ENCODE measurements around the gene ESYT2.
A peak's percentile ranks its signal among the peaks of the same experiment; 100 is the strongest.
"Not testable (repeated sequence)": the region's sequence is repeated elsewhere in the genome, so short reads cannot be mapped to it uniquely, and the experiment has no call there.

Gene ESYT2

DNA sequence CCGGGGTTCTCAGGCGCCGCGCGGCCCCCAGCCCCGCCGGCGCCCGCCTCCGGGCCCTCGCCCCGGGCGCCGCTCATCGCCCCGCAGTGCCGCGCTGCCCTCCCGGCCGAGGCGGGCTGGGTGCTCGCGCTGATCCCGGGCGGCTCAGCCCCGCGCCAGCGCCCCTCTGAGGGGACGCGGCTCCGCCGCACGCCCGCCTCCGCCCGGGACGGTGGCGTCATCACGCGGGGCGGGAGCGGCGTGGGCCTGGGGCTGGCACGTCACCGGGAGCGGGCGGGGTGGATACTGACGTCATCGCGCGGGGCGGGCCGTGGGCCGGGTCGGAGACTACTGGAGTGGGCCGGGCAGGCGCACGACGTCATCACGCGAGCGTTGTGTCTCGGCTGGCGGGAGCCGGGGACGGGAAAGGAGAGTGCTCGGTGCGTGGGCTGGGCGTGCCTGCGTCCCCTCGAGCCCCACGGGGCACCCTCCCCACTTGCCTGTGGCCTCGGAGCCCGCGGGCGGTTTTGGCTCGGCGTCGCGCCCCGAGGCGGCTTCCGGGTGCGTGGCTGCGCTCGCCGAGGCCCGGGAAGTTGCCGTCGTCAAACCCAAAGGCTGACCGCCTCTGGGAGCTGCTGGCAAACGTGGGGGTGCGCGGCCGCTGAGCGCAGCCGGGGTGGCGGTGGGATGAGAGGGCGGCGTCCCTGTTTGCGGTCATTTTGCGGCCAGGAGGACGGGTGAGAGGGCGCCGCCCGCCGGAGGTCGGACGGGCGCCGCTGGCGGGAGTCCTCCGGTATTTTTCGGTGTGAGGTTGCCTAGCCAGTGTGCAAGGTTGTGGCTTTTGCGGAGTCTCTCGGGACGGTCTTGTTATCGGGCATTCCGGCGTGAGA lies at the start of gene ESYT2:
ESYT2 (minus strand) TSS at position 168 of the 869 bp plus-strand sequence; CDS start at position 77, 91 bp downstream.
- peaks cover 9% of the 10 kb centered on the region for H3K27me3 Mint-ChIP-seq
- H3K9me3 Mint-ChIP-seq, result no peaks in the 10 kb centered on the region
- peaks cover 43% of the 10 kb centered on the region for H3K4me1 Mint-ChIP-seq
- DNase-seq, result peak; percentile 99
- peak within 1 kb of the TSS; percentile 95 for H3K27ac Mint-ChIP-seq
- CTCF ChIA-PET, result interaction anchor here (0.7 to 1.6 kb wide), 4 partner anchors 18 to 134 kb away, joined by 3 to 6 read pairs (median 4); no protein-coding TSS in a partner anchor
- H3K36me3 Mint-ChIP-seq, result peaks cover 18% of the 10 kb centered on the region
- H3K4me3 Mint-ChIP-seq, result peak within 1 kb of the TSS; percentile 96

DNA sequence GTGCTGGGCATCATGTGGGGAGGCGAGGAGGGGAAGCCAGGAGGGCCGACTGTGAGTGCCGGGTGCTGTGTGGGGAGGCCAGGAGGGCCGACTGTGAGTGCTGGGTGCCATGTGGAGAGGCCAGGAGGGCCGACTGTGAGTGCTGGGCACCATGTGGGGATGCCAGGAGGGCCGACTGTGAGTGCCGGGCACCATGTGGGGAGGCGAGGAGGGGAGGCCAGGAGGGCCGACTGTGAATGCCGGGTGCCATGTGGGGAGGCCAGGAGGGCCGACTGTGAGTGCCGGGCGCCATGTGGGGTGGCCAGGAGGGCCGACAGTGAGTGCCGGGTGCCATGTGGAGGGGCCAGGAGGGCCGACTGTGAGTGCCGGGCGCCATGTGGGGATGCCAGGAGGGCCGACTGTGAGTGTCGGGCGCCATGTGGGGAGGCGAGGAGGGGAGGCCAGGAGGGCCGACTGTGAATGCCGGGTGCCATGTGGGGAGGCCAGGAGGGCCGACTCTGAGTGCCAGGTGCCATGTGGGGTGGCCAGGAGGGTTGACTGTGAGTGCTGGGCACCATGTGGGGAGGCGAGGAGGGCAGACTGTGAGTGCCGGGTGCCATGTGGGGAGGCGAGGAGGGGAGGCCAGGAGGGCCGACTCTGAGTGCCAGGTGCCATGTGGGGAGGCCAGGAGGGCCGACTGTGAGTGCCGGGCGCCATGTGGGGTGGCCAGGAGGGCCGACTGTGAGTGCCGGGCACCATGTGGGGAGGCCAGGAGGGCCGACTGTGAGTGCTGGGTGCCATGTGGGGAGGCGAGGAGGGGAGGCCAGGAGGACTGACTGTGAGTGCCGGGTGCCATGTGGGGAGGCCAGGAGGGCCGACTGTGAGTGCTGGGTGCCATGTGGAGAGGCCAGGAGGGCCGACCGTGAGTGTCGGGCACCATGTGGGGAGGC lies 49.1 kb upstream of the ESYT2 start:
- DNase-seq, H3K4me1 Mint-ChIP-seq, H3K27me3 Mint-ChIP-seq, H3K4me3 Mint-ChIP-seq, CTCF ChIA-PET, H3K9me3 Mint-ChIP-seq, H3K27ac Mint-ChIP-seq: not testable (repeated sequence)
- H3K36me3 Mint-ChIP-seq, result peaks cover 55% of the 10 kb centered on the region

- CTCF ChIA-PET, result interaction anchor here (0.8 kb wide), 1 partner anchor 99 kb away, joined by 3 read pairs; no protein-coding TSS in a partner anchor
- Mint-ChIP-seq H3K27me3 (no peaks in the 10 kb centered on the region), H3K4me1 (no peaks in the 10 kb centered on the region), H3K27ac (no peak overlapping the region), H3K9me3 (no peaks in the 10 kb centered on the region), H3K4me3 (no peak overlapping the region), H3K36me3 (peaks cover 53% of the 10 kb centered on the region)
- no peak for DNase-seq
Observed at GRCh38 chr7:158876984-158877383, 47.7 kb upstream of the ESYT2 start.

DNA sequence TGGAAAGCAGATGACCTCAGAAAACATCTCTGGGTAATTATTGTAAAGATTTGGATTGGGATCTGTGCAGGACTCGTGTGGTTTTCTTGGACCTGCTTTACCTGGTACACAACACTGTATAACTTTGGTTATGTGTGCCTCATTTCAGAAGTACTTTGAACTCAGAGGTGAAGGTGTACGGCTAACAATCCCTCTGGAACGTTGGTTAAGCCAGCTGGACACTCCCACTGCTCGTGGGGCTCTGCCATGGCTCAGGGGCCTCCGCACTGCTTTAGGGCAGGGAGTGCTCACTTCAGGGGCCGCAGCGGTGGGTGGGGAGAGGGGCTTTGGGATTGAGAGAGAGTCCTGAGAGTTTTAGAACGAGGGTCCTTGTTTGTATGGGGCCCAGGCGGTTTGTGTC lies 40.6 kb upstream of the ESYT2 start:
- Mint-ChIP-seq H3K4me1 (peaks cover 32% of the 10 kb centered on the region), H3K4me3 (no peak overlapping the region), H3K27me3 (no peaks in the 10 kb centered on the region), H3K36me3 (peaks cover 23% of the 10 kb centered on the region), H3K9me3 (no peaks in the 10 kb centered on the region), H3K27ac (no peak overlapping the region)
- CTCF ChIA-PET, result no interaction called here
- DNase-seq, result no peak

- Mint-ChIP-seq H3K4me3 (no peak overlapping the region), H3K9me3 (no peaks in the 10 kb centered on the region), H3K27me3 (no peaks in the 10 kb centered on the region), H3K27ac (no peak overlapping the region), H3K4me1 (peaks cover 42% of the 10 kb centered on the region), H3K36me3 (peaks cover 26% of the 10 kb centered on the region)
- CTCF ChIA-PET, result no interaction called here
- DNase-seq, result no peak
Observed at GRCh38 chr7:158868764-158869410, 39.6 kb upstream of the ESYT2 start.

GRCh38 chr7:158867214-158867984 lies 38.1 kb upstream of the ESYT2 start:
- no peak for DNase-seq
- peaks cover 55% of the 10 kb centered on the region for H3K4me1 Mint-ChIP-seq
- CTCF ChIA-PET, result interaction anchor here (2.2 kb wide), 1 partner anchor 51 kb away, joined by 4 read pairs; no protein-coding TSS in a partner anchor
- no peaks in the 10 kb centered on the region for H3K9me3 Mint-ChIP-seq
- no peaks in the 10 kb centered on the region for H3K27me3 Mint-ChIP-seq
- no peak overlapping the region for H3K4me3 Mint-ChIP-seq
- H3K27ac Mint-ChIP-seq, result no peak overlapping the region
- peaks cover 32% of the 10 kb centered on the region for H3K36me3 Mint-ChIP-seq

- no peak for DNase-seq
- peak overlapping the region; percentile 81 for H3K27ac Mint-ChIP-seq
- peaks cover 59% of the 10 kb centered on the region for H3K4me1 Mint-ChIP-seq
- H3K4me3 Mint-ChIP-seq, result no peak overlapping the region
- no peaks in the 10 kb centered on the region for H3K9me3 Mint-ChIP-seq
- H3K27me3 Mint-ChIP-seq, result no peaks in the 10 kb centered on the region
- CTCF ChIA-PET, result interaction anchor here (2.2 kb wide), 1 partner anchor 49 kb away, joined by 4 read pairs; no protein-coding TSS in a partner anchor
- H3K36me3 Mint-ChIP-seq, result peaks cover 32% of the 10 kb centered on the region
Observed at GRCh38 chr7:158865977-158866376, 36.7 kb upstream of the ESYT2 start.

DNA sequence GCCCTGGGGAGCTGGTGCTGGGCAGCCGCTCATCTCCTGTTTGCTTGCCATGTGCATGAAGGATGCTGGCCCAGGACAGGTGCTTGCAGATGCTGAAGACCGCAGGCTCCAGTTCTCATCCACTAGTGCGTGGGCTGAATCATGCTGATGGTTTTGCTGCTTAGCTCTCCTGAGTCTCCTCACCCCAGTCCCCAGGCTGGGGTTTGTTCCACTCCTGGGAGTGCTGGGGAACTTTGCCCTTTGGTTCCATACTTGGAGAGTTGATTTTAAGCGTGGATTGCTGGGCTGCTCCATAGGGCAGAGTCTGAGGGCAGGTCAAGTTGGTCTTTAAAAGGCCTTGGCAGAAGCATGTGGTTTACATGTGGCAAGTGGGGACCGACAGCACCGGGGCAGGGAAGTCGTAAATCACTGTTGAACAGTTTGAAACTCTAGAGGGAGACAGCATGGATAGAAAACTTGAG lies 36.2 kb upstream of the ESYT2 start:
- peaks cover 28% of the 10 kb centered on the region for H3K36me3 Mint-ChIP-seq
- CTCF ChIA-PET, result interaction anchor here (1.0 kb wide), 1 partner anchor 112 kb away, joined by 3 read pairs; no protein-coding TSS in a partner anchor
- no peak overlapping the region for H3K4me3 Mint-ChIP-seq
- peaks cover 55% of the 10 kb centered on the region for H3K4me1 Mint-ChIP-seq
- no peaks in the 10 kb centered on the region for H3K9me3 Mint-ChIP-seq
- peak overlapping the region; percentile 81 for H3K27ac Mint-ChIP-seq
- H3K27me3 Mint-ChIP-seq, result no peaks in the 10 kb centered on the region
- DNase-seq, result no peak

DNA sequence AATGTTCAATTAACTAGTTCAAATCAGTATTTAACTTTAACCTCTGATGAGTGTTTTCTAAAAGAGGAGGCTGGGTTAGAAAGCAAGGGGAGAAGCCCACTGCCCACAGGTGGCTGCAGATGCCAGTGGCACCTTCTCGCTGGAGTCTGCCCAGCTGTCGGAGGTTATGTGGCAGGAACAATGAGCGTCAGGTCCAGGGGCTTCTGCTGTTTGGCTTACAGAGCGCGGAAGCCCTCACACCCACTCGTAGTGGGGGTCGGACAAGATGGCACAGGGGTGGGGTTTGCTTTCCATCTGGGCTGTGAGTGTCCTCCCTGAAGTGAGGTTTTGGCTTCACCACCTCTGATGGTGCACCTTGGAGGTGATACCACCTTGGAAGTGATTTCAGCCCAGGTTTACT lies 35.5 kb upstream of the ESYT2 start:
- CTCF ChIA-PET, result interaction anchor here (1.0 kb wide), 1 partner anchor 112 kb away, joined by 3 read pairs; no protein-coding TSS in a partner anchor
- Mint-ChIP-seq H3K27ac (peak overlapping the region; percentile 81), H3K27me3 (no peaks in the 10 kb centered on the region), H3K36me3 (peaks cover 28% of the 10 kb centered on the region), H3K9me3 (no peaks in the 10 kb centered on the region), H3K4me1 (peaks cover 55% of the 10 kb centered on the region), H3K4me3 (peak overlapping the region; percentile 80)
- no peak for DNase-seq

DNA sequence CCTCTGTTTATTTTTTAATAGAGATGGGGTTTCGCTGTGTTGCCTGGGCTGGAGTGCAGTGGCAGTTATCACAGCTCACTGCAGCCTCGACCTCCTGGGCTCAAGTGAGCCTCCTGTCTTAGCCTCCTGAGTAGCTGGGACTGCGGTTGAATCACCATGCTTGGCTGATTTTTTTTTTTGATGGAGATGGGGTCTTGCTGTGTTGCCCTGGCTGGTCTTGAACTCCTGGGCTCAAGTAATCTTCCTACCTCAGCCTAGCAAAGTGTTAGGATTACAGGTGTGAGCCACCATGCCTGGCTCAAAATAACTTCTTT lies 35.2 kb upstream of the ESYT2 start:
- CTCF ChIA-PET, result interaction anchor here (0.6 to 1.0 kb wide), 3 partner anchors 33 to 113 kb away, joined by 3 read pairs; no protein-coding TSS in a partner anchor
- Mint-ChIP-seq H3K9me3 (no peaks in the 10 kb centered on the region), H3K27ac (peak overlapping the region; percentile 89)

GRCh38 chr7:158863611-158864506 lies 34.5 kb upstream of the ESYT2 start:
- Mint-ChIP-seq H3K27me3 (no peaks in the 10 kb centered on the region), H3K4me3 (peak overlapping the region; percentile 80), H3K9me3 (no peaks in the 10 kb centered on the region), H3K4me1 (peaks cover 64% of the 10 kb centered on the region), H3K27ac (peak overlapping the region; percentile 89), H3K36me3 (peaks cover 32% of the 10 kb centered on the region)
- CTCF ChIA-PET, result interaction anchor here (0.6 to 1.3 kb wide), 7 partner anchors 26 to 113 kb away, joined by 3 read pairs; no protein-coding TSS in a partner anchor
- peak; percentile 72 for DNase-seq

More for the DNA sequence above, 35.2 kb upstream of the ESYT2 start:
- peaks cover 59% of the 10 kb centered on the region for H3K4me1 Mint-ChIP-seq
- H3K4me3 Mint-ChIP-seq, result peak overlapping the region; percentile 80
- DNase-seq, result no peak
- no peaks in the 10 kb centered on the region for H3K27me3 Mint-ChIP-seq
- peaks cover 28% of the 10 kb centered on the region for H3K36me3 Mint-ChIP-seq

DNA sequence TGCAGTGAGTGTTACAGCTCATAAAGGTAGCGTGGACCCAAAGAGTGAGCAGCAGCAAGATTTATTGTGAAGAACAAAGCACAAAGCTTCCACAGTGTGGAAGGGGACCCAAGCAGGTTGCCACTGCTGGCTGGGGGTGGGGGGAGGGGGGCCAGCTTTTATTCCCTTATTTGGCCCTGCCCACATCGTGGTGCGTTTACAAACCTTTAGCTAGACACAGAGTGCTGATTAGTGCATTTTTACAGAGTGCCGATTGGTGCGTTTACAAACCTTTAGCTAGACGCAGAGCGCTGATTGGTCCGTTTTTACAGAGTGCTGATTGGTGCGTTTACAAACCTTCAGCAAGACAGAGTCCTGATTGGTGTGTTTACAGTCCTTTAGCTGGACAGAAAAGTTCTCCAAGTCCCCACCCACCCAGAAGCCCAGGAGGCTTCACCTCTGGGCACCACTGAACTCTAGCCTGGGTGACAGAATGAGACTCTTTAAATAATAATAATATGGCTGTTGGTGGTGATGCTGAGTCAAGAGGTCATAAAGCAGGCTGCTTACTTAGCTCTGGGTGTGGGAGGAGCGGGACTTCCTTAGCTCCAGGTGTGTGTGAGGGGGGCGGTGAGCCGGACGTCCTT lies 33.8 kb upstream of the ESYT2 start:
- peak; percentile 54 for DNase-seq
- H3K9me3 Mint-ChIP-seq, result not testable (repeated sequence)

More for the DNA sequence above, 33.8 kb upstream of the ESYT2 start:
- Mint-ChIP-seq H3K36me3 (peaks cover 34% of the 10 kb centered on the region), H3K4me3 (peak overlapping the region; percentile 80), H3K27ac (peak overlapping the region; percentile 89), H3K4me1 (peaks cover 67% of the 10 kb centered on the region)
- not testable (repeated sequence) for H3K27me3 Mint-ChIP-seq
- CTCF ChIA-PET, result interaction anchor here (0.6 to 1.3 kb wide), 5 partner anchors 27 to 113 kb away, joined by 3 read pairs; no protein-coding TSS in a partner anchor
